A549 treated with Hydrocortisone at 1 μM for 4 hours (cell line): ENCODE data around the gene ADCY9. TPM values are rescaled to one million over a fixed set of nuclear protein-coding genes. Genes with fewer than 3 reads are reported as not detected.

Source experiments
- total RNA-seq: library from RNA; stranded (reverse); fragments of 200-300 nt; extraction: Qiagen RNA extraction; gene quantifications from 5 replicates; pipeline ENCODE4 v1.2.3, GENCODE V29; 2022

ADCY9 gene
- 6.4 to 8.9 TPM (median 7.3 TPM) in 5 replicates for total RNA-seq

DNA sequence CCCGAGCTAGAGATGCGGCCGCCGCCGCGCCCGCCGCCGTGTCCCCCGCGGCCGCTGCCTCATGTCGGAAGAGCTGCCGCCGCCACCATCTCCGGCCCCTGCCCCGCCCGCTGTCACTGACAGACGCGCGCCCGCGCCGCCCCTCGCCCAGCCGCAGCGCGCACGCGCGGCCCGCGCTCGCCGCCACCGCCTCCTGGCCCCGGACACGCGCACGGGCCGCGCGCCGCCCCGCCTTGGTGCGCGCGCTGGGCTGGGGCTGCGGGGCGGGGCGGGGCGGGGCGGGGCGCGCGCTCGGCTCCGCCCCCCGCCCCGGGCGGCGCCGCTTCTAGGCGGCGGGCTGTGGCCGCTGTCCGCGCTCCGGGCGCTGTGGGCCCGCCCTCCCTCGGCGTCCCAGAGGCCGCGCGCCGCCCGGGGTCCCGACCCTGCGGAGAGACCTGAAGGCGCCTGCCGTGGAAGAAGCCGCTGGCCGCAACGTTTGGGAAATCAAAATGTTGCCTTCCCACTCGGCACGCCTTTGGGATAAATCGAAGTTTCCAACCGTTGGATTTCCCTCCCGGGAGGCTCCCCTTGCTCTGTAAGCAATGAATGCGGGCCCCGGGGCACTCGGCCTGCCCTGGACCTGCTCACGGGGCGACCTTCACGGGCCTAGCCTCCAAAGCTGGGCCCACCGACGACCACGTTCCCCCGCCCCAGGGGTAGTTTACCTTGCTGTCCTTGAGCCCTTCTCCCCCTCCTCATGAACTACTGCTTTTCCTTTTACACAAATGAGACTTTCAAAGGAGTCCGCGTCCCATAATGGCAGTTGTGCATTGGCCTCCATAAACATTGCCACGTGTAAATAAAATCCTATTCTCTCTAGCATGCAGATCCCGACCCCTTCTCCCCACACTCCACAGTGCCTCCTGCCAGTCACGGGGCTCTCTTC is at the start of gene ADCY9:
ADCY9 (minus strand) TSS at position 118 of the 925 bp plus-strand sequence. CDS start 1,000 bp downstream, outside the sequence.

Other genes with a start within 250 kb of the ADCY9 start
- 13.4 to 21.2 TPM (median 17.0 TPM) in 5 replicates for gene CREBBP, start 235.7 kb downstream of the ADCY9 start, total RNA-seq
- 0.03 to 0.08 TPM (median 0.06 TPM) in 5 replicates for gene SRL, start 125.6 kb upstream of the ADCY9 start, total RNA-seq
- 12.8 to 16.9 TPM (median 14.4 TPM) in 5 replicates for gene TFAP4, start 156.6 kb upstream of the ADCY9 start, total RNA-seq
- 22.2 to 27.5 TPM (median 25.3 TPM) in 5 replicates for gene GLIS2, start 199.6 kb upstream of the ADCY9 start, total RNA-seq
- gene PAM16, start 234.9 kb upstream of the ADCY9 start, total RNA-seq = 52.1 to 77.7 TPM (median 77.1 TPM) in 5 replicates